ENCODE measurements around the gene PTPN1.

DNA sequence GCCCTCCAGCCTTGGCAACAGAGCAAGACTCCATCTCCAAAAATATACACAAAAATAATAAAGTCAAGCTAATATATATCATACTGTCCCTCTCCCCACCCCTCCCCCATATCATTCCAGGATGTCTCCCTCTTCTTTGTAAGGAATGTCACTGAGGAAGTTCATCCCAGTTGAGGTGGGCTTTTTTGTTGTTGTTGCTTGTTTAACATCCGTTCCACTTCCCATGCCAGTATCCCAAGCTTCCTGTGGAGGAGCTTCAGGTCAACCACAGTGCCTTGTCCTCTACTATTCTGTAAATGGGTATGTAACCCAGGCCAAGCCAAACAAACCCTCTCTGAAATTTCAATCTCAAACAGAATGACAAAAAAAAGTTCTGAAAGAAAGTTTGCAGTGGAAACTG, 19.0 kb upstream of the PTPN1 start:
- TF ChIP-seq, protein P1, sequence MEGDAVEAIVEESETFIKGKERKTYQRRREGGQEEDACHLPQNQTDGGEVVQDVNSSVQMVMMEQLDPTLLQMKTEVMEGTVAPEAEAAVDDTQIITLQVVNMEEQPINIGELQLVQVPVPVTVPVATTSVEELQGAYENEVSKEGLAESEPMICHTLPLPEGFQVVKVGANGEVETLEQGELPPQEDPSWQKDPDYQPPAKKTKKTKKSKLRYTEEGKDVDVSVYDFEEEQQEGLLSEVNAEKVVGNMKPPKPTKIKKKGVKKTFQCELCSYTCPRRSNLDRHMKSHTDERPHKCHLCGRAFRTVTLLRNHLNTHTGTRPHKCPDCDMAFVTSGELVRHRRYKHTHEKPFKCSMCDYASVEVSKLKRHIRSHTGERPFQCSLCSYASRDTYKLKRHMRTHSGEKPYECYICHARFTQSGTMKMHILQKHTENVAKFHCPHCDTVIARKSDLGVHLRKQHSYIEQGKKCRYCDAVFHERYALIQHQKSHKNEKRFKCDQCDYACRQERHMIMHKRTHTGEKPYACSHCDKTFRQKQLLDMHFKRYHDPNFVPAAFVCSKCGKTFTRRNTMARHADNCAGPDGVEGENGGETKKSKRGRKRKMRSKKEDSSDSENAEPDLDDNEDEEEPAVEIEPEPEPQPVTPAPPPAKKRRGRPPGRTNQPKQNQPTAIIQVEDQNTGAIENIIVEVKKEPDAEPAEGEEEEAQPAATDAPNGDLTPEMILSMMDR (IDR thresholded peaks at IDR 0.05) = no peak
- TF ChIP-seq EZH2 (IDR thresholded peaks at IDR 0.05) (no peak), EZH2phosphoT487 (IDR thresholded peaks at IDR 0.05) (no peak)

All from neural progenitor cell (in vitro differentiated cells).